CD4-positive, alpha-beta memory T cell (primary cell): Measurements from ENCODE around the gene TPCN1. TPM values are rescaled to one million over a fixed set of nuclear protein-coding genes. Genes with fewer than 3 reads are reported as not detected.

Source experiments
- CTCF ChIA-PET: fragments of 350-600 bp; sonication (Branson Sonifier 250); formaldehyde crosslinking; loops from one replicate; lab custom pipeline; 2021; ENCODE audit warnings: inconsistent platforms; ENCODE audit not compliant: partially characterized antibody; lab: Charles Lee
- POLR2A ChIA-PET: fragments of 350-600 bp; sonication (Branson Sonifier 250); formaldehyde crosslinking; loops from one replicate; lab custom pipeline; 2021; ENCODE audit not compliant: partially characterized antibody; lab: Charles Lee
- DNase-seq, 5 donors: peaks; one replicate each; pipeline versions ENCODE4 v3.0.0 to v3.0.0-alpha.2; 2020 to 2022; ENCODE audit warnings: mixed read lengths in 1 of 5
- H3K27ac ChIP-seq: one replicate; pipeline ENCODE4 v1.7.0; 2013; ENCODE audit warnings: low read depth, low read length
- H3K27me3 ChIP-seq: 2 replicates; pipeline ENCODE4 v1.7.0; 2013; ENCODE audit warnings: mild to moderate bottlenecking, low read length, moderate library complexity; ENCODE audit not compliant: insufficient read depth
- H3K36me3 ChIP-seq: 2 replicates; pipeline ENCODE4 v1.7.0; 2013; ENCODE audit warnings: mild to moderate bottlenecking, low read length, moderate library complexity; ENCODE audit not compliant: insufficient read depth
- H3K4me1 ChIP-seq: 2 replicates; pipeline ENCODE4 v1.7.0; 2013; ENCODE audit warnings: mild to moderate bottlenecking, low read length, moderate library complexity; ENCODE audit not compliant: insufficient read depth
- H3K4me3 ChIP-seq, 2 donors: one replicate each; pipeline ENCODE4 v1.7.0; 2013; ENCODE audit warnings: low read length in 2 of 2, mild to moderate bottlenecking in 1 of 2
- H3K9me3 ChIP-seq, 2 donors: one replicate each; pipeline ENCODE4 v1.7.0; 2013; ENCODE audit warnings: low read length in 2 of 2, control low read depth in 1 of 2; ENCODE audit not compliant: control insufficient read depth in 1 of 2
- H3K27ac Mint-ChIP-seq, 7 donors: one replicate each; pipeline ENCODE4 v1.8.0; 2020 to 2021; ENCODE audit warnings: mixed read lengths in 7 of 7, mild to moderate bottlenecking in 6 of 7, inconsistent platforms in 3 of 7, moderate library complexity in 3 of 7
- H3K27me3 Mint-ChIP-seq, 2 donors: one replicate each; pipeline ENCODE4 v1.8.0; 2020 to 2021; ENCODE audit warnings: mixed read lengths in 2 of 2
- H3K36me3 Mint-ChIP-seq, 2 donors: one replicate each; pipeline ENCODE4 v1.8.0; 2020 to 2021; ENCODE audit warnings: mixed read lengths in 2 of 2, inconsistent platforms in 1 of 2, mild to moderate bottlenecking in 1 of 2
- H3K4me1 Mint-ChIP-seq, 4 donors: one replicate each; pipeline ENCODE4 v1.8.0; 2020 to 2021; ENCODE audit warnings: mixed read lengths in 4 of 4, mild to moderate bottlenecking in 1 of 4
- H3K4me3 Mint-ChIP-seq, 8 donors: one replicate each; pipeline ENCODE4 v1.8.0; 2020 to 2021; ENCODE audit warnings: mixed read lengths in 8 of 8, mild to moderate bottlenecking in 7 of 8, moderate library complexity in 6 of 8, inconsistent platforms in 3 of 8
- H3K9me3 Mint-ChIP-seq, 8 donors: one replicate each; pipeline ENCODE4 v1.8.0; 2020 to 2021; ENCODE audit warnings: mixed read lengths in 8 of 8, mild to moderate bottlenecking in 5 of 8, inconsistent platforms in 3 of 8, moderate library complexity in 1 of 8
- intact Hi-C: fragments of 100-400 bp; cut with micrococcal nuclease; formaldehyde crosslinking; loops from one replicate; pipeline ENCODE4 v1.15.1; 2023
- polyA plus RNA-seq, 2 donors: library from polyadenylated mRNA; unstranded; fragments of 300-500 nt; fragmentation: Illumina TruSeq; gene quantifications; one replicate each; pipeline ENCODE4 v1.2.3, GENCODE V29; 2021
- total RNA-seq, 2 experiments: library from RNA; stranded (reverse); gene quantifications; one replicate each; pipeline ENCODE4 v1.2.3, GENCODE V29; 2021

The TPCN1 gene
- total and polyA plus RNA-seq, 4 experiments from 2014 or later, result 8.5 to 94.2 (median 49.9) TPM

DNA sequence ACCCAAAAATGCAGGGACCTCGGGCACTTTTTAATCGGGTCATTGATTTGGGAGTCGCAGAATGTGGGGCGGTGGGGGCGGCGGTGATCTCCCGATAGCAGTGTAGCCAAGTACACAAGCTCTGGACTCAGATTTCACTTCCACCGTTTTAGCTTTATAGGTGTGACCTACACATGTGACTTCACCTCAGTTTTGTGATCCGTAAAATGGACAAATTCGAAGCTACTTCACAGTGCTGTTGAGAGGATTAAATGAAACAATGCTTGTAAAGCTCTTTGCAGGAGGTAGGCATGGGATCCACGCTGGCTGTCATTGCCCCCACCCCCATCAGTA, 35.3 kb upstream of the TPCN1 start:
- Mint-ChIP-seq H3K36me3 (peaks cover 5 to 35% of the 10 kb centered on the region in 2 donors), H3K9me3 (no peaks in the 10 kb centered on the region), H3K27ac (peak overlapping the region; percentile 77 to 98 (median 95)), H3K4me3 (peak overlapping the region; percentile 89 to 98 (median 96)), H3K27me3 (no peaks in the 10 kb centered on the region), H3K4me1 (peaks cover 25 to 53% (median 37%) of the 10 kb centered on the region in 4 donors)
- Histone ChIP-seq H3K4me1 (peaks cover 42% of the 10 kb centered on the region), H3K27ac (peak overlapping the region; percentile 92), H3K27me3 (no peaks in the 10 kb centered on the region), H3K9me3 (no peaks in the 10 kb centered on the region), H3K4me3 (peak overlapping the region; percentile 74 to 91), H3K36me3 (peaks cover 1% of the 10 kb centered on the region)
- POLR2A ChIA-PET, result interaction anchor here (0.7 to 6.1 kb wide), 10 partner anchors 9 to 207 kb away, joined by 3 to 55 read pairs (median 8); partner anchors contain the start of genes OAS2, SLC8B1 and TPCN1
- no peak for DNase-seq
- intact Hi-C loops, result loop anchor here (5.0 to 10.0 kb wide), 2 partner anchors 209 to 281 kb away; partner anchors contain the start of genes OAS1 and OAS2
- CTCF ChIA-PET, result interaction anchor here (1.1 to 1.3 kb wide), 2 partner anchors 10 to 88 kb away, joined by 3 to 4 read pairs; no protein-coding TSS in a partner anchor

DNA sequence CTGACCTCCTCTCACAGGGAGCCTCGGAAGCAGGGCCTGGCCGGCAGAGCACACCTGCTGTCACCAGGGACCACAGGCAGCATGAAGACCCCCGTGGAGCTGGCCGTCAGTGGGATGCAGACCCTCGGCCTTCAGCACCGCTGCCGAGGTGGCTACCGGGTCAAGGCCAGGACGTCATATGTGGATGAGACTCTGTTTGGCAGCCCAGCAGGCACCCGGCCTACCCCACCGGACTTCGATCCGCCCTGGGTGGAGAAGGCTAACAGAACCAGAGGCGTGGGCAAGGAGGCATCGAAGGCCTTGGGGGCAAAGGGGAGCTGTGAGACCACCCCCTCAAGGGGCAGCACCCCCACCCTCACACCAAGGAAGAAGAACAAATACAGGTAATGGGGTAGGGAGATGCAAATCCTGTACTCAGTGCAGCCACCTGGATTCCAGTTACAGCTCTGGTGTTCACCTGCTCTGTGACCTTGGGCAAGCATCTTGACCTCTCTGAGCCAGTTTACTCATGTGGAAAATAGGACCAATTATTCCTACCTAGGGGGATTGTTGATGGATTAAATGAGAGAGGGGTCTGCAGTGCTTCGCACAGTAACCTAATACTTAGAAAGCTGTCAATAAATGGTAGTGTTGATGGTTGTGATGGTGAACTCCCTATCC, 34.5 kb upstream of the TPCN1 start:
- Histone ChIP-seq H3K4me3 (peak overlapping the region in 1 of 2 donors; percentile 91), H3K27me3 (no peaks in the 10 kb centered on the region), H3K9me3 (no peaks in the 10 kb centered on the region), H3K4me1 (peaks cover 40% of the 10 kb centered on the region), H3K36me3 (peaks cover 7% of the 10 kb centered on the region), H3K27ac (no peak overlapping the region)
- peaks cover 5 to 36% of the 10 kb centered on the region in 2 donors for H3K36me3 Mint-ChIP-seq
- DNase-seq, result no peak
- intact Hi-C loops, result loop anchor here (1.0 to 10.0 kb wide), 3 partner anchors 17 to 282 kb away; partner anchors contain the start of genes OAS1 and OAS2
- ChIA-PET POLR2A (interaction anchor here (2.5 to 6.1 kb wide), 4 partner anchors 22 to 208 kb away, joined by 11 to 55 read pairs (median 20); partner anchors contain the start of genes OAS2 and TPCN1), CTCF (interaction anchor here (0.7 to 1.3 kb wide), 6 partner anchors 10 to 123 kb away, joined by 3 to 5 read pairs (median 4); no protein-coding TSS in a partner anchor)
- H3K4me3 Mint-ChIP-seq, result peak overlapping the region; percentile 89 to 98 (median 96)
- peaks cover 25 to 49% (median 37%) of the 10 kb centered on the region in 4 donors for H3K4me1 Mint-ChIP-seq
- peak overlapping the region; percentile 77 to 98 (median 93) for H3K27ac Mint-ChIP-seq
- no peaks in the 10 kb centered on the region for H3K27me3 Mint-ChIP-seq
- H3K9me3 Mint-ChIP-seq, result no peaks in the 10 kb centered on the region

DNA sequence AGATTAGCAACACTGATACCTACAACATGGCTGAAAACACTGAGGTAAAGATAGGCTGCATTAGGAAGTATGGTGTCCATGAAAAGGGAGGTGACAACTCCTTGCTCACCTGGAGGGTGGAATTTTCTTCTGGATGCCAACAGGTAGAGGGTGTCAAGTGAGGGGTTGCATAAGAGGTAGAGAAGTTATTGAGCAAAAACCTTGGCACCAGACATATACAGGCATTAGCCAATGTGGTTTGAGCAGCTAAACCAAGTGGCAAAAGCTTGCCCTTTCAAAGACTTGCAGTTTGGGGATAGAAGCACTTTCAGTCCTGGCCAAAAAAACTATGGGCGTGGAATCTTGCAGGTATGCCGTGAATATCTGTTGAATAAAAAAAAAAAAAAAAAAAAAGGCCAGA, 31.9 kb upstream of the TPCN1 start:
- H3K27ac Mint-ChIP-seq, result peak overlapping the region in 5 of 7 donors; percentile 3 to 75 (median 19)
- Histone ChIP-seq H3K36me3 (peaks cover 14% of the 10 kb centered on the region), H3K27ac (no peak overlapping the region), H3K9me3 (no peaks in the 10 kb centered on the region), H3K27me3 (no peaks in the 10 kb centered on the region), H3K4me1 (peaks cover 19% of the 10 kb centered on the region), H3K4me3 (no peak overlapping the region)
- H3K27me3 Mint-ChIP-seq, result no peaks in the 10 kb centered on the region
- CTCF ChIA-PET, result interaction anchor here (0.7 to 1.8 kb wide), 5 partner anchors 10 to 41 kb away, joined by 3 to 7 read pairs (median 5); no protein-coding TSS in a partner anchor
- H3K4me3 Mint-ChIP-seq, result no peak overlapping the region
- POLR2A ChIA-PET, result interaction anchor here (6.1 kb wide), 1 partner anchor 32 kb away, joined by 55 read pairs; the partner anchor contains the start of gene TPCN1
- no peaks in the 10 kb centered on the region for H3K9me3 Mint-ChIP-seq
- H3K4me1 Mint-ChIP-seq, result peaks cover 21 to 32% (median 24%) of the 10 kb centered on the region in 4 donors
- no peak for DNase-seq
- peaks cover 8 to 35% of the 10 kb centered on the region in 2 donors for H3K36me3 Mint-ChIP-seq
- intact Hi-C loops, result loop anchor here (5.0 to 10.0 kb wide), 2 partner anchors 212 to 285 kb away; partner anchors contain the start of genes OAS1 and OAS2

DNA sequence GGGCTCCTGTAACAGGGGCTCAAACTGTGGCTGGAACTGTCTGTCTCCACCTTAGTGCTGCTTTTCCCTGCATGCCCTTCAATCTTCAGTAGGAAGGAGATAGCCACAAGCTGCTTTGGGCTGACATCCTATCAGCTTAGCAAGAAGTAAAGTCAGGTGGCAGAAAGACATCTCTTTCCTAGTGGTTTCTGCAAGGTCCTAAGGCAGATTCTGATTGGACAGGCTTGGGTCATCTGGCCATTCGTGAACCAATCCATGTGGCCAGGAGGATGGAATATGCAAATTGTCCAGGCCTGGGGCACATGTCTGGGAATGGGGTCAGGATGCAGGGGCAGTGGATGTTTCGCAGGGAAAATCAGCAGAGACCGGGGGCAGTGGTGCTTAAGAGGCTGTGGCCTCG, 30.5 kb upstream of the TPCN1 start:
- DNase-seq, result no peak
- POLR2A ChIA-PET, result interaction anchor here (0.8 kb wide), 1 partner anchor 17 kb away, joined by 3 read pairs; no protein-coding TSS in a partner anchor

DNA sequence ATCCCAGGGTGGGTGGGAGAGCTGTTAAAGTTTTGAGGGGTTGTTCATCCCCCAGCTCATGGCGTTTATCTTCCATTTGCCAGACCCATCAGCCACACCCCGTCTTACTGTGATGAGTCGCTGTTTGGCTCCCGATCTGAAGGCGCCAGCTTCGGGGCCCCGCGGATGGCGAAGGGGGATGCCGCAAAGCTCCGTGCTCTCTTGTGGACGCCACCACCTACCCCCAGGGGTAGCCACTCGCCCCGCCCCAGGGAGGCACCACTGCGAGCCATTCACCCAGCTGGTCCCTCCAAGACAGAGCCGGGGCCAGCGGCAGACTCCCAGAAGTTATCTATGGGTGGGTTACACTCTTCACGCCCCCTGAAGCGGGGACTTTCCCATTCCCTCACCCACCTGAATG, 30.0 kb upstream of the TPCN1 start:
- Histone ChIP-seq H3K36me3 (peaks cover 14% of the 10 kb centered on the region), H3K27ac (no peak overlapping the region), H3K4me1 (peaks cover 13% of the 10 kb centered on the region), H3K9me3 (no peaks in the 10 kb centered on the region), H3K27me3 (no peaks in the 10 kb centered on the region), H3K4me3 (no peak overlapping the region)
- H3K27ac Mint-ChIP-seq, result no peak overlapping the region
- no peak overlapping the region for H3K4me3 Mint-ChIP-seq
- CTCF ChIA-PET, result interaction anchor here (0.8 kb wide), 1 partner anchor 12 kb away, joined by 3 read pairs; no protein-coding TSS in a partner anchor
- H3K36me3 Mint-ChIP-seq, result peaks cover 8 to 27% of the 10 kb centered on the region in 2 donors
- H3K27me3 Mint-ChIP-seq, result no peaks in the 10 kb centered on the region
- POLR2A ChIA-PET, result interaction anchor here (0.8 kb wide), 1 partner anchor 17 kb away, joined by 3 read pairs; no protein-coding TSS in a partner anchor
- no peaks in the 10 kb centered on the region for H3K9me3 Mint-ChIP-seq
- H3K4me1 Mint-ChIP-seq, result peaks cover 16 to 20% (median 19%) of the 10 kb centered on the region in 4 donors
- intact Hi-C loops, result no loop called here
- DNase-seq, result no peak

More for the DNA sequence above, 30.5 kb upstream of the TPCN1 start:
- Mint-ChIP-seq H3K36me3 (peaks cover 8 to 30% of the 10 kb centered on the region in 2 donors), H3K27ac (peak overlapping the region in 3 of 7 donors; percentile 24 to 41 (median 36)), H3K9me3 (no peaks in the 10 kb centered on the region), H3K4me3 (no peak overlapping the region), H3K27me3 (no peaks in the 10 kb centered on the region), H3K4me1 (peaks cover 18 to 25% (median 22%) of the 10 kb centered on the region in 4 donors)
- no peaks in the 10 kb centered on the region for H3K9me3 ChIP-seq
- H3K4me3 ChIP-seq, result no peak overlapping the region
- H3K27me3 ChIP-seq, result no peaks in the 10 kb centered on the region
- CTCF ChIA-PET, result interaction anchor here (0.8 to 1.8 kb wide), 2 partner anchors 13 to 16 kb away, joined by 3 to 7 read pairs; no protein-coding TSS in a partner anchor
- peaks cover 17% of the 10 kb centered on the region for H3K4me1 ChIP-seq
- peaks cover 14% of the 10 kb centered on the region for H3K36me3 ChIP-seq
- H3K27ac ChIP-seq, result no peak overlapping the region
- intact Hi-C loops, result no loop called here

DNA sequence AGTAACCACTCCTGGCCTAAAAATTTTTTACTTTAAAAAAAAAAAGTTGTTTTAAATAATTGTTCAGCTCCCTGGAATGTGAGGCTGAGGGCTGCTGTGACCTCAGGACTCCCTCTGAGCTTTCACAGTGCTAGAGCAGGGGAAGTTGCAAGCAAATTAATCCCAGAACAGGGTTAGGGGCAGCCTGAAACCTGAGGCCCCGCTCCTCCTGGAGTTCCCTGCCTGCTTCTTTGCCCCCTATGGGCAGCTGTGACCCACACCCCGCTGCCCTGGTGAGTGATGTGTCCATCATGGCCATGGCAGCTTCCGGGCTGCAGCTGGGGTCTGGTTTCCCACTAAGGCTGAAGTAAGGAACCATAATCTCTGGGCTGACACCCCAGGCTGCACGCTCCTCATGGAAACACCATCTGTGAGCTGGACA, 26.3 kb upstream of the TPCN1 start:
- ChIA-PET POLR2A (interaction anchor here (1.2 to 2.9 kb wide), 3 partner anchors 10 to 36 kb away, joined by 3 to 14 read pairs (median 4); partner anchors contain the start of genes DDX54 and RITA1), CTCF (interaction anchor here (1.4 to 4.1 kb wide), 3 partner anchors 21 to 230 kb away, joined by 3 to 28 read pairs (median 11); no protein-coding TSS in a partner anchor)
- H3K9me3 ChIP-seq, result no peaks in the 10 kb centered on the region
- H3K36me3 ChIP-seq, result peaks cover 14% of the 10 kb centered on the region
- no peaks in the 10 kb centered on the region for H3K4me1 ChIP-seq
- Mint-ChIP-seq H3K27me3 (no peaks in the 10 kb centered on the region), H3K9me3 (no peaks in the 10 kb centered on the region), H3K4me3 (no peak overlapping the region), H3K27ac (no peak overlapping the region), H3K36me3 (peaks cover 3 to 18% of the 10 kb centered on the region in 2 donors), H3K4me1 (peaks cover 0 to 4% (median 4%) of the 10 kb centered on the region in 4 donors)
- intact Hi-C loops, result no loop called here
- no peak overlapping the region for H3K4me3 ChIP-seq
- H3K27me3 ChIP-seq, result no peaks in the 10 kb centered on the region
- H3K27ac ChIP-seq, result no peak overlapping the region
- DNase-seq, result no peak
